Smooth muscle cell (in vitro differentiated cells): ENCODE results near the gene CLDN16. TPM values are rescaled to one million over a fixed set of nuclear protein-coding genes. Genes with fewer than 3 reads are reported as not detected.

Source experiments
- DNase-seq: peaks from one replicate; lab custom pipeline; 2025; ENCODE audit not compliant: unreplicated experiment; lab: John Stamatoyannopoulos, UW
- H2AFZ ChIP-seq: fragments of 200-600 bp; sonication (generic); 2 replicates; pipeline ENCODE4 v1.6.0; 2016; ENCODE audit warnings: antibody characterized with exemption, low read depth, mild to moderate bottlenecking
- H3F3A ChIP-seq: fragments of 200-600 bp; sonication (generic); 2 replicates; pipeline ENCODE4 v1.6.0; 2017; ENCODE audit warnings: antibody characterized with exemption, low read depth
- H3K27ac ChIP-seq: fragments of 200-600 bp; sonication (generic); 2 replicates; pipeline ENCODE4 v1.5.1; 2016; ENCODE audit warnings: low read depth, mild to moderate bottlenecking
- H3K27me3 ChIP-seq: fragments of 200-600 bp; sonication (generic); 2 replicates; pipeline ENCODE4 v1.6.1; 2016; ENCODE audit warnings: low read depth, mild to moderate bottlenecking
- H3K36me3 ChIP-seq: fragments of 200-600 bp; sonication (generic); 2 replicates; pipeline ENCODE4 v1.5.1; 2016; ENCODE audit warnings: low read depth
- H3K4me1 ChIP-seq: fragments of 200-600 bp; sonication (generic); 2 replicates; pipeline ENCODE4 v1.5.1; 2016; ENCODE audit warnings: low read depth
- H3K4me2 ChIP-seq: fragments of 200-600 bp; sonication (generic); 2 replicates; pipeline ENCODE4 v1.6.0; 2016; ENCODE audit warnings: mild to moderate bottlenecking
- H3K4me3 ChIP-seq: fragments of 200-600 bp; sonication (generic); 2 replicates; pipeline ENCODE4 v1.5.1; 2016; ENCODE audit warnings: mild to moderate bottlenecking
- H3K79me2 ChIP-seq: fragments of 200-600 bp; sonication (generic); 2 replicates; pipeline ENCODE4 v1.6.0; 2016; ENCODE audit warnings: low read depth, mild to moderate bottlenecking
- H3K9ac ChIP-seq: fragments of 200-600 bp; sonication (generic); 2 replicates; pipeline ENCODE4 v1.6.0; 2016; ENCODE audit warnings: low read depth
- H3K9me3 ChIP-seq: fragments of 200-600 bp; sonication (generic); replicated peaks from 2 replicates; pipeline ENCODE4 v1.5.1; 2016; ENCODE audit warnings: low read depth
- H4K20me1 ChIP-seq: fragments of 200-600 bp; sonication (generic); 2 replicates; pipeline ENCODE4 v1.6.0; 2016; ENCODE audit warnings: low read depth
- WGBS: methylation state at CpG from one replicate; pipeline ENCODE4 v1.1.7; 2016; ENCODE audit warnings: low lambda C conversion rate; 5-methylcytosine and 5-hydroxymethylcytosine counted together
- polyA plus RNA-seq: library from polyadenylated mRNA; unstranded; fragments of >200 nt; fragmentation: Nextera tagmentation; extraction: Ambion mirVana; gene quantifications from 2 replicates; pipeline ENCODE4 v1.2.1, GENCODE V29; 2016
- total RNA-seq: library from RNA; depleted of rRNA; stranded (reverse); fragments of >200 nt; gene quantifications from 2 replicates; pipeline ENCODE4 v1.2.3, GENCODE V29; 2014
- TF ChIP-seq, protein P1 (sequence below): fragments of 200-600 bp; sonication (generic); IDR thresholded peaks from 2 replicates; pipeline ENCODE4 v1.5.1; 2017; ENCODE audit warnings: borderline replicate concordance, mild to moderate bottlenecking, antibody characterized with exemption; ENCODE audit not compliant: insufficient read depth, poor library complexity, severe bottlenecking

The CLDN16 gene
- total and polyA plus RNA-seq, 2 experiments from 2014 or later, result 0.13 to 0.40 TPM

DNA sequence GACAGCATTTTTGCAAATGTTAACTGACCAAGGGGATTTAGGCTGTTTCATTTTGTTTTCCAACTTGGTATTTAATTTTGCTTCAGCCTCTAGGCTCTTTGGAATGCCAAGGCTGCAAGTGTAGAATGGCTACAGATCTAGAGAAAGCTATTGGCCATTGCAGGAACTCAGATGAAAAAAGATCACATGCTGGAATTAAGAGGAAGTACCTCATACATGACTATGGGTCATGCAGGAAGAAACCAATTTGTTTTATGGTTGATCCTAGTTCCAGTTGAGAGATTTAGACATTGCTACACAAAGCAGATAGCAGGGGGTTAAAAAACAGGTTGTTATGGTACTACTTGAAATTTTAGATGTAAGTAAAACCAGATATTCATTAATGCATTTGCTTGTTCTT is 12.7 kb upstream of the CLDN16 start:
- H3K4me3 ChIP-seq, result no peak overlapping the region
- no peak overlapping the region for H2AFZ ChIP-seq
- TF ChIP-seq, protein P1, sequence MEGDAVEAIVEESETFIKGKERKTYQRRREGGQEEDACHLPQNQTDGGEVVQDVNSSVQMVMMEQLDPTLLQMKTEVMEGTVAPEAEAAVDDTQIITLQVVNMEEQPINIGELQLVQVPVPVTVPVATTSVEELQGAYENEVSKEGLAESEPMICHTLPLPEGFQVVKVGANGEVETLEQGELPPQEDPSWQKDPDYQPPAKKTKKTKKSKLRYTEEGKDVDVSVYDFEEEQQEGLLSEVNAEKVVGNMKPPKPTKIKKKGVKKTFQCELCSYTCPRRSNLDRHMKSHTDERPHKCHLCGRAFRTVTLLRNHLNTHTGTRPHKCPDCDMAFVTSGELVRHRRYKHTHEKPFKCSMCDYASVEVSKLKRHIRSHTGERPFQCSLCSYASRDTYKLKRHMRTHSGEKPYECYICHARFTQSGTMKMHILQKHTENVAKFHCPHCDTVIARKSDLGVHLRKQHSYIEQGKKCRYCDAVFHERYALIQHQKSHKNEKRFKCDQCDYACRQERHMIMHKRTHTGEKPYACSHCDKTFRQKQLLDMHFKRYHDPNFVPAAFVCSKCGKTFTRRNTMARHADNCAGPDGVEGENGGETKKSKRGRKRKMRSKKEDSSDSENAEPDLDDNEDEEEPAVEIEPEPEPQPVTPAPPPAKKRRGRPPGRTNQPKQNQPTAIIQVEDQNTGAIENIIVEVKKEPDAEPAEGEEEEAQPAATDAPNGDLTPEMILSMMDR, result no peak
- H3K79me2 ChIP-seq, result no peaks in the 10 kb centered on the region
- DNase-seq, result no peak
- H3K9me3 ChIP-seq, result no peaks in the 10 kb centered on the region
- no peak overlapping the region for H3K9ac ChIP-seq
- no peak overlapping the region for H3K4me2 ChIP-seq
- H3K36me3 ChIP-seq, result no peaks in the 10 kb centered on the region
- H3K27me3 ChIP-seq, result no peaks in the 10 kb centered on the region
- no peaks in the 10 kb centered on the region for H3F3A ChIP-seq
- no peaks in the 10 kb centered on the region for H3K4me1 ChIP-seq
- H4K20me1 ChIP-seq, result no peaks in the 10 kb centered on the region
- H3K27ac ChIP-seq, result no peak overlapping the region

DNA sequence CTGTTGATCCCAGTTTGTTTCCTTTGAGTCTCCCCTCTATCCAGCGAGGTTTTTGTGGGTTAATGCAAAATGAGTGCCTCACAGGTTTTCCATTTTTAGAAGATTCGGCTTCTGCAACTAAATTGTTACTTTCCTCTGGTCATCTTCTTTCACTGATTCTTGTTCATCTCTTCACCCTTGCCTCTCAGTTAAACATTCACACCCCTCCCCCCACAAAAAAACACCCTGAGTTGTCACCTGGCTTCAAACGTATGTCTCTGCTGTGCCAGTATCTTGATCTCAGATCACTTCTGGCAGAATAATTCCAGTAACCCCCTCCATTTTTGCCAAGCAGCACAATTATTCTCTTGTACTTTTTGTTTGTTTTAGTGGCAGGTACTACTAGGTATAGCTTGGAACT is 12.3 kb upstream of the CLDN16 start:
- no peak overlapping the region for H3K4me3 ChIP-seq
- H3K27ac ChIP-seq, result no peak overlapping the region
- TF ChIP-seq, protein P1, result no peak
- H3K9ac ChIP-seq, result no peak overlapping the region
- no peaks in the 10 kb centered on the region for H3K9me3 ChIP-seq
- no peak overlapping the region for H3K4me2 ChIP-seq
- H3K4me1 ChIP-seq, result no peaks in the 10 kb centered on the region
- 80% methylated on average over 3 of the region's 3 CpGs for WGBS
- no peaks in the 10 kb centered on the region for H4K20me1 ChIP-seq
- H3F3A ChIP-seq, result no peaks in the 10 kb centered on the region
- no peak overlapping the region for H2AFZ ChIP-seq
- no peaks in the 10 kb centered on the region for H3K36me3 ChIP-seq
- H3K27me3 ChIP-seq, result no peaks in the 10 kb centered on the region
- H3K79me2 ChIP-seq, result no peaks in the 10 kb centered on the region
- no peak for DNase-seq

DNA sequence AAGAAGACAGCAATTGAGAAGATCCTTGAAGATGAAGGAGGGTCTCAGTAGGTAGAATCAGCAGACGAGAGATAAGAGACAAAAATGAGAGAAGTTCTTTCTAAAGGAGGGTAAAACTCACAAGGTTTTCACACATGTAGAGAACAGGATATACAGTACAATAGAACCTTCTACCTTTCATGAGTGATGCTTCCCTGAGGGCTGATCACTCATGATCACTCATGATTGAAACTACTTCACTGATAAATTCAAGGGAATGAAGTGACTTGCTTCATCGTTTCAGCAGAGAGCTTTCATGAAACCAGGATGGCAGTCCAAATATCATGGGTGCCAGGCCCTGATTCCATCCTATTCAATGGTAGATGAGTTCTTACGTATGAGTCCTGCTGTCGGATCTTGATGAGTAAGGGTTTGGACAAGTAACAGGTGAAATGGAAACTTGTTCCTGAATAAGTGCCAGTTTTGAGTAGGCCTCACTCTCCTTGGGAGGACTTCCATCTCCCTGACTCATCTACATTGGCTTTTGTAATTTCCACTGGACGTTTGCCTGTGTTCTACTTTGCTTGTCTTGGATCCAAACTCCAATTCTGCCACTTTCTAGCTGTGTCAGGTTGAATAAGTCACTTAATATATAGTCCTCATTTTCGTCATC is 9.6 kb upstream of the CLDN16 start:
- Histone ChIP-seq H3K4me3 (no peak overlapping the region), H3K4me2 (no peak overlapping the region), H3K79me2 (no peaks in the 10 kb centered on the region), H3K36me3 (no peaks in the 10 kb centered on the region), H3K4me1 (no peaks in the 10 kb centered on the region), H3F3A (no peaks in the 10 kb centered on the region), H4K20me1 (no peaks in the 10 kb centered on the region), H3K27ac (no peak overlapping the region), H2AFZ (no peak overlapping the region), H3K9me3 (no peaks in the 10 kb centered on the region), H3K27me3 (no peaks in the 10 kb centered on the region), H3K9ac (no peak overlapping the region)
- TF ChIP-seq, protein P1, result no peak
- DNase-seq, result no peak
- WGBS, result 93% methylated on average over 6 of the region's 6 CpGs

DNA sequence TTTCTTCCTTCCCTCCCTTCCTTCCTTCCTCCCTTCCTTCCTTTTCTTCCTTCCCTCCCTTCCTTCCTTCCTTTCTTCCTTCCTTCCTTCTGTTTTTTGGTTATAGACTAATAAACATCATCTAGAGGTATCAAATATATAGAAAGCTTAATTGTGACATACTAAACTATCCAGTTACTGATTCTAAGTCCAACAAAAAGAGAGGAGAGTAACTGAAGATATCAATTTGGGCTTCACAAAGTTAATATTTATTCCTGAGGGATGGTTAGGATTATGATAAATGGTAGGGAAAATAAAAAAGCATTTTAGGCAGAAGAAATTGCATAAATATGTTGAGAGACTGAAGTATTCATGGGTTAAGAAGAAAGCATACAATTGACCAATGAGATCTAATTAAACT is 7.8 kb upstream of the CLDN16 start:
- Histone ChIP-seq H3K4me2 (no peak overlapping the region), H2AFZ (no peak overlapping the region), H3K9me3 (no peaks in the 10 kb centered on the region), H3K27ac (no peak overlapping the region), H3K36me3 (no peaks in the 10 kb centered on the region), H4K20me1 (no peaks in the 10 kb centered on the region), H3K4me3 (no peak overlapping the region), H3K27me3 (no peaks in the 10 kb centered on the region), H3F3A (no peaks in the 10 kb centered on the region), H3K9ac (no peak overlapping the region), H3K79me2 (no peaks in the 10 kb centered on the region), H3K4me1 (no peaks in the 10 kb centered on the region)
- DNase-seq, result no peak
- TF ChIP-seq, protein P1, result no peak
